AG09309 (cell line): ENCODE measurements around the gene SMIM43.
A peak's percentile ranks its signal among the peaks of the same experiment; 100 is the strongest.

Experiments
- DNase-seq: peaks from one replicate; pipeline ENCODE4 v3.0.0-alpha.2; 2010; ENCODE audit warnings: low read depth
- H3K4me3 ChIP-seq: 2 replicates; pipeline ENCODE4 v1.5.1; 2011; ENCODE audit warnings: mild to moderate bottlenecking, low read depth, low read length, moderate library complexity; ENCODE audit not compliant: control insufficient read depth
- CTCF ChIP-seq: IDR thresholded peaks from 2 replicates; pipeline ENCODE4 v1.5.1; 2011; ENCODE audit warnings: mild to moderate bottlenecking, low read depth, low read length, inconsistent platforms; ENCODE audit not compliant: insufficient read depth, control insufficient read depth; ENCODE audit errors: missing control alignments

Gene SMIM43

GRCh38 chr4:121764702-121765367 lies at the start of gene SMIM43:
Gene SMIM43, minus strand, starts transcription at chr4:121765164. Its CDS starts 59 bp downstream, at chr4:121765105.
- peak within 1 kb of the TSS; percentile 44 for H3K4me3 ChIP-seq
- no peak for DNase-seq
- no peak for TF ChIP-seq CTCF

GRCh38 chr4:121814756-121815155 lies 49.8 kb upstream of the SMIM43 start:
- H3K4me3 ChIP-seq = no peak overlapping the region
- DNase-seq = no peak
- no peak for TF ChIP-seq CTCF

- TF ChIP-seq CTCF = no peak
- no peak for DNase-seq
- no peak overlapping the region for H3K4me3 ChIP-seq
Observed at GRCh38 chr4:121811122-121811521, 46.2 kb upstream of the SMIM43 start.

GRCh38 chr4:121806411-121806810 lies 41.4 kb upstream of the SMIM43 start:
- DNase-seq = no peak
- no peak for TF ChIP-seq CTCF
- no peak overlapping the region for H3K4me3 ChIP-seq

GRCh38 chr4:121801715-121802075 lies 36.7 kb upstream of the SMIM43 start:
- peak overlapping the region; percentile 95 for H3K4me3 ChIP-seq
- no peak for TF ChIP-seq CTCF
- no peak for DNase-seq

- peak; percentile 73 for DNase-seq
- no peak for TF ChIP-seq CTCF
- H3K4me3 ChIP-seq = peak within 1 kb of the TSS; percentile 95
Observed at GRCh38 chr4:121800961-121801714, 36.2 kb upstream of the SMIM43 start, which contains the start of gene EXOSC9. Gene EXOSC9, plus strand, starts transcription at chr4:121801323. Its CDS starts 102 bp downstream, at chr4:121801425.

- no peak for TF ChIP-seq CTCF
- peak overlapping the region; percentile 95 for H3K4me3 ChIP-seq
- no peak for DNase-seq
Observed at GRCh38 chr4:121800638-121800960, 35.6 kb upstream of the SMIM43 start.
